GM23338 (cell line): ENCODE measurements around the gene TTLL13. TPM values are rescaled to one million over a fixed set of nuclear protein-coding genes. Genes with fewer than 3 reads are reported as not detected.

Experiments used
- ATAC-seq: fragments of 200-7000 bp; cut with Tn5 transposase; 3 replicates; pipeline ENCODE4 v1.9.1; 2020
- DNase-seq: peaks from one replicate; pipeline ENCODE4 v3.0.0-alpha.2; 2015; ENCODE audit warnings: low spot score
- H2AFZ ChIP-seq: fragments of 200-600 bp; sonication (generic); 2 replicates; pipeline ENCODE4 v1.8.0; 2016; ENCODE audit warnings: antibody characterized with exemption, mild to moderate bottlenecking, moderate library complexity
- H3F3A ChIP-seq: fragments of 200-600 bp; sonication (generic); replicated peaks from 2 replicates; pipeline ENCODE4 v1.8.0; 2017; ENCODE audit warnings: antibody characterized with exemption, mixed run types, low read depth
- H3K27ac ChIP-seq: fragments of 200-600 bp; sonication (generic); 2 replicates; pipeline ENCODE4 v1.6.1; 2016; ENCODE audit warnings: low read depth
- H3K27me3 ChIP-seq: fragments of 200-600 bp; sonication (generic); 2 replicates; pipeline ENCODE4 v1.8.0; 2016; ENCODE audit warnings: mild to moderate bottlenecking, mixed run types, moderate library complexity; ENCODE audit not compliant: insufficient read depth
- H3K36me3 ChIP-seq: fragments of 200-600 bp; sonication (generic); 2 replicates; pipeline ENCODE4 v1.8.0; 2016; ENCODE audit warnings: mild to moderate bottlenecking; ENCODE audit not compliant: insufficient read depth
- H3K4me1 ChIP-seq: fragments of 200-600 bp; sonication (generic); 2 replicates; pipeline ENCODE4 v1.8.0; 2016; ENCODE audit warnings: mild to moderate bottlenecking, moderate library complexity; ENCODE audit not compliant: insufficient read depth
- H3K4me2 ChIP-seq: fragments of 200-600 bp; sonication (generic); 2 replicates; pipeline ENCODE4 v1.7.1; 2017; ENCODE audit warnings: mixed run types
- H3K4me3 ChIP-seq: fragments of 200-600 bp; sonication (generic); 2 replicates; pipeline ENCODE4 v1.6.1; 2016; ENCODE audit warnings: mixed run types
- H3K79me2 ChIP-seq: fragments of 200-600 bp; sonication (generic); replicated peaks from 2 replicates; pipeline ENCODE4 v1.8.0; 2017; ENCODE audit warnings: mild to moderate bottlenecking; ENCODE audit not compliant: insufficient read depth
- H3K9me2 ChIP-seq: fragments of 200-600 bp; sonication (generic); 2 replicates; pipeline ENCODE4 v1.8.0; 2017; ENCODE audit not compliant: insufficient read depth
- H4K20me1 ChIP-seq: fragments of 200-600 bp; sonication (generic); replicated peaks from 2 replicates; pipeline ENCODE4 v1.8.0; 2017; ENCODE audit warnings: mild to moderate bottlenecking; ENCODE audit not compliant: insufficient read depth
- H3K27ac Mint-ChIP-seq: 2 replicates; pipeline ENCODE4 v1.8.0; 2020; ENCODE audit warnings: inconsistent platforms, mild to moderate bottlenecking, moderate library complexity, mixed read lengths
- H3K27me3 Mint-ChIP-seq: 3 replicates; pipeline ENCODE4 v1.8.0; 2022; ENCODE audit warnings: low read depth, mild to moderate bottlenecking, moderate library complexity, mixed read lengths, inconsistent platforms; ENCODE audit not compliant: insufficient read depth, poor library complexity
- H3K36me3 Mint-ChIP-seq: 3 replicates; pipeline ENCODE4 v1.8.0; 2021; ENCODE audit warnings: low read depth, mild to moderate bottlenecking, inconsistent platforms, moderate library complexity, mixed read lengths
- H3K4me1 Mint-ChIP-seq: 3 replicates; pipeline ENCODE4 v1.8.0; 2020; ENCODE audit warnings: mild to moderate bottlenecking, inconsistent platforms, mixed read lengths
- H3K4me3 Mint-ChIP-seq: 3 replicates; pipeline ENCODE4 v1.8.0; 2021; ENCODE audit warnings: moderate library complexity, mild to moderate bottlenecking, inconsistent platforms, mixed read lengths
- H3K9me3 Mint-ChIP-seq: 3 replicates; pipeline ENCODE4 v1.8.0; 2020; ENCODE audit warnings: moderate library complexity, mild to moderate bottlenecking, inconsistent platforms, mixed read lengths
- CREB1 ChIP-seq: fragments of 250-450 bp; sonication (Bioruptor Pico); IDR thresholded peaks from 2 replicates; pipeline ENCODE4 v1.5.0; 2020; ENCODE audit warnings: low read depth, mild to moderate bottlenecking, moderate library complexity
- CTCF ChIP-seq, 2 experiments: fragments of 200-600 bp in 1 of 2; sonication (generic) in 1 of 2; conservative IDR thresholded peaks; 2 replicates each; pipeline versions ENCODE4 v1.5.1 to v1.6.1; 2016 to 2017; ENCODE audit warnings: antibody characterized with exemption in 2 of 2, low read depth in 2 of 2, mild to moderate bottlenecking in 2 of 2, moderate library complexity in 1 of 2
- ETS1 ChIP-seq: IDR thresholded peaks from 2 replicates; pipeline ENCODE4 v1.6.1; 2016; ENCODE audit warnings: antibody characterized with exemption
- EZH2 ChIP-seq: fragments of 200-600 bp; sonication (generic); IDR thresholded peaks from one replicate; pipeline ENCODE4 v1.8.0; 2017; ENCODE audit warnings: antibody characterized with exemption, mild to moderate bottlenecking, low read depth; ENCODE audit not compliant: unreplicated experiment
- EZH2phosphoT487 ChIP-seq: fragments of 200-600 bp; sonication (generic); IDR thresholded peaks from one replicate; pipeline ENCODE4 v1.8.1; 2018; ENCODE audit warnings: antibody characterized with exemption; ENCODE audit not compliant: unreplicated experiment
- JUNB ChIP-seq: IDR thresholded peaks from one replicate; pipeline ENCODE4 v1.6.1; 2016; ENCODE audit warnings: antibody characterized with exemption; ENCODE audit not compliant: unreplicated experiment
- NANOG ChIP-seq: IDR thresholded peaks from 2 replicates; pipeline ENCODE4 v1.6.1; 2016; ENCODE audit warnings: antibody characterized with exemption, borderline replicate concordance
- POLR2AphosphoS5 ChIP-seq: IDR thresholded peaks from 2 replicates; pipeline ENCODE4 v1.6.1; 2016; ENCODE audit warnings: antibody characterized with exemption, low read depth
- REST ChIP-seq: IDR thresholded peaks from one replicate; pipeline ENCODE4 v1.6.1; 2018; ENCODE audit warnings: antibody characterized with exemption; ENCODE audit not compliant: unreplicated experiment
- STAT1 ChIP-seq: IDR thresholded peaks from one replicate; pipeline ENCODE4 v1.6.1; 2016; ENCODE audit warnings: antibody characterized with exemption; ENCODE audit not compliant: unreplicated experiment
- ZNF114 ChIP-seq: fragments of 250-450 bp; sonication (Bioruptor Pico); IDR thresholded peaks from 2 replicates; pipeline ENCODE4 v1.5.0; 2020; ENCODE audit warnings: mild to moderate bottlenecking, moderate library complexity
- ZNF331 ChIP-seq: fragments of 250-450 bp; sonication (Bioruptor Pico); IDR thresholded peaks from 2 replicates; pipeline ENCODE4 v1.5.0; 2020; ENCODE audit warnings: low read depth, mild to moderate bottlenecking, moderate library complexity
- ZNF462 ChIP-seq: fragments of 250-450 bp; sonication (Bioruptor Pico); IDR thresholded peaks from 2 replicates; pipeline ENCODE4 v1.5.0; 2020; ENCODE audit warnings: mild to moderate bottlenecking, moderate library complexity
- polyA plus RNA-seq: library from polyadenylated mRNA; unstranded; fragments of >200 nt; fragmentation: Nextera tagmentation; extraction: Ambion mirVana; gene quantifications from 2 replicates; pipeline ENCODE4 v1.2.1, GENCODE V29; 2016
- total RNA-seq: library from RNA; depleted of rRNA; stranded (reverse); fragments of >200 nt; shearing (Covaris generic); gene quantifications from 2 replicates; pipeline ENCODE4 v1.2.3, GENCODE V29; 2014

TTLL13 gene
- total and polyA plus RNA-seq, 2 experiments from 2014 or later = not detected

- Mint-ChIP-seq H3K4me3 (no peak overlapping the region), H3K36me3 (peaks cover 10% of the 10 kb centered on the region; the same call in 2 of the 3 replicates), H3K4me1 (peaks cover 13% of the 10 kb centered on the region), H3K9me3 (no peaks in the 10 kb centered on the region), H3K27me3 (peaks cover 13% of the 10 kb centered on the region), H3K27ac (no peak overlapping the region; the same call in 1 of the 2 replicates)
- Histone ChIP-seq H3K4me1 (no peaks in the 10 kb centered on the region), H3K4me3 (no peak overlapping the region), H3K79me2 (peaks cover 32% of the 10 kb centered on the region), H2AFZ (no peak overlapping the region), H4K20me1 (peaks cover 9% of the 10 kb centered on the region), H3K4me2 (no peak overlapping the region), H3K36me3 (no peaks in the 10 kb centered on the region), H3K9me2 (no peaks in the 10 kb centered on the region), H3K27ac (no peak overlapping the region), H3K27me3 (no peaks in the 10 kb centered on the region), H3F3A (no peaks in the 10 kb centered on the region)
- TF ChIP-seq REST = no peak
- no peak for TF ChIP-seq JUNB
- no peak for TF ChIP-seq CREB1 (CRISPR knock-in tag)
- no peak for TF ChIP-seq EZH2phosphoT487
- no peak for TF ChIP-seq ZNF462 (CRISPR knock-in tag)
- TF ChIP-seq EZH2 = no peak
- no peak for TF ChIP-seq ETS1
- no peak for TF ChIP-seq POLR2AphosphoS5
- no peak for TF ChIP-seq ZNF114 (CRISPR knock-in tag)
- TF ChIP-seq CTCF (conservative IDR thresholded peaks at IDR 0.05; ENCODE audit: low read depth in 2 of 2) = no peak
- TF ChIP-seq ZNF331 (CRISPR knock-in tag) = no peak
- no peak for TF ChIP-seq STAT1
- TF ChIP-seq NANOG = no peak
- ATAC-seq = no peak
- no peak for DNase-seq
These were observed 38.3 kb upstream of the TTLL13 start for GRCh38 chr15:90211009-90211408.
